NCI-H2171 (cell line): ENCODE data around the gene DCHS2.

Experiments used
- DNase-seq: peaks from one replicate; lab custom pipeline; 2025; lab: John Stamatoyannopoulos, UW

Gene DCHS2

DNA sequence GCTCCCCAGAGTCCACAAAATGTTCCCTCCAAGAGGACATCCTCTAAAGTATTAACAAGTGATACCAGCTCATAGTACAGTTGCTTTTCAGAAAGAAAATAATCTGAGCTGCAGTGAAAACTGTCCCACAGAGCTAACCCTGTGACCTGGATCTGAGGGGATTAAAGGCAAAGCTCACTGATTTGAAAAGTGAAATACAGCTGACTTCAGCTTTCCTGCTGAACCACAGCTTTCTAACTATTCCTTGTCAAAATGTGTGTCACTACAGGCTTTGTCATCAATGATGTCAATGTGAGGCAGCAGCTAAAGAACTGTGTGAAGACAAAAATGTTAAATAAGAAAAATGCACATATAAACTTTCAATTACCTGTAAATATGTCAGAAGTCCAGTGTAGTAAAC, 36.9 kb downstream of the DCHS2 start:
- DNase-seq: no peak

DNA sequence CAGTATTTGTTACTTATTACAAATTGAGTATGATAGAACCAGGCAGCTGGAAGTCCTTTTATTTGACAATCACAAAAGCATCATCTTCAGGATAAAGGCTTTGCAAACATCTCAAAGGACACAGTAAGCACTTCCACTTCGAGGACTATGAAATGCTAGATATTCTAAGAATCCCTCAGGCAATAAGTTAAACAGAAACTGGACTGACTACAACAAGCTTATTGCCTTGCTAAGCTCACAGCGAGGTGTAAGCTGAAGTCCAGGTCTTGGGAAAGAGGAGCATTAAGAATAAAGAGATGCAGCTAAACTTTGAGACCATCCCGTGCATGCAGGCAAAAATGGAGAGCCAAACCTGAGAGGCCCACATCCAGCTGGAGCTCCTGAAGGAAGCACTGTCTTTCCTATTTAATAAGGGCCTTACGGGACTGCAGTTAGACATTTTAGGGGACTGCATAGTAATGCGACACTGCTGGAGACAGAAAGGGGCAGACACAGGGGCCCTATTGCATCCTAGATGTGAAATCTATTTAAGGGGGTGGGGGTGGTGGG, 38.7 kb downstream of the DCHS2 start:
- no peak for DNase-seq

GRCh38 chr4:154450966-154451365, 40.6 kb downstream of the DCHS2 start:
- DNase-seq: no peak

DNA sequence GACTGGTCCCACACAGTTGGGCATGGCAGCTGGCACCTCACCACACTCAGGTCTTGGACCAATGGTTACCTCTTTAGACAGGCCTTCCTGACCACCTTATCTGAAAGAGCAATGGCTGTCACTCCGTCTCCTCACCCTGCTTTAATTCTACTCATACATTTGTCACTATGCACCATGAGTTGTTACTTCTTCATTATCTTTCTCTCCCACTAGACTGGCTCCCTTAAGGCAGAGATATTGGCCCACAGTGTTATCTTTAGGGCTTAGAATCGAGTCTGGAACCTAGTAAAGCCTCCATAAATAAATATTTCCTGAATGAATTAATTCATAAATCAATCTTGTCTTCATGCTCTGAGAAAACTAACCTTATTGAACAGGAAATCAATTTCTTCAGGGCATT, 46.6 kb downstream of the DCHS2 start:
- DNase-seq: no peak

DNA sequence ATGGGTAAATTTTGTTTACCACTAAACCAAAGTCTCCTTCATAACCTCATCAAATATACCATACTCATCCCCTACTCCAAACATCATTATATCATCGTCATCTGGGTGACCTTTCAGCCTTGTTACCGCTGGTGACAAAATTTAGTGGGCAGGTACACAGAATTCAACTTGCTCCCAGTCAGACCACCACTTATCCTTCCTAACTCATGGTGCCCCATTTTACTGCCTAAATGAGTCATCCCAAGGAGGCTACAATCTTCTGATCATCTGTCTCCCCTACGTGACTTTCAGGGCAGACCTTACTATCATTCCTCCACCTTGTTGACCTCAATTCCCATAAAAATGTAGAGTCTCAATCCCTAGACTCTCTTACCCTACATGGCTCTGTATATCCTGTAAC, 49.6 kb downstream of the DCHS2 start:
- no peak for DNase-seq

DNA sequence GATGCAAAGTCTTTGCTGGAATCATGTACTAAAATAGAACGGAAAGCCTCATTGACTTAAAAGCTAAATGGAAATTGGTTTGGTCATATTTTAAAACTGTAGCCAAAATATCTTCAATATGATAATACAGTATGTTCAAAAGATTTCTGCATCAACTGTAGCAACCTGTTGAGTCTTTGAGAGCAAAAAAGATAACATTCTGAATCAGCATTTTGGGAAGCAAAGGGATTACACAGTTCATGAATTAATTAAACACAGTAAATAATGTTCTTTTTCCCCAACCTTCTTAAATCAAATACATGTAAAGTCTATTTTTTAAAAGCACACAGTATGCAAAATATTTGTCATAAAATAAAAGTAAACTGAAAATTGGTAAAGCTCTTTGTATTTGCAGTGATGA, 50.5 kb downstream of the DCHS2 start:
- DNase-seq: no peak

DNA sequence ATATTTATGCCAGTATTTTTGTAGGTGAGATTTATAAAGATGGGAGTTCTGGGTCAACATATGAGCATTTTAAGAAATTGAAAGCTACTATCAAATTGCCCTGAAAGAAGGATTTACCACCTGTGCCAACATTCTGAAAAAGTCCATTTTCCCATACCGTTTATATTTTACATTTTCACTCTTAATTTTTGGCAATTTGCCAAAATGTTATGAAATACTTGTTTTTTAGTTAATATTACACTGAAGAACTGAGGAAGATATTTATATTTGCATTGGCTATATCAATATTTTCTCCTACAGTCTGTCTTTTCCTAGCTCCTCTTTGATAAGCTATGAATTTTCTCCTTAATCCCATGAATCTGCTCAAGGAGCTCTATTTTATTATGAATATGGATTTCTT, 52.4 kb downstream of the DCHS2 start:
- no peak for DNase-seq

DNA sequence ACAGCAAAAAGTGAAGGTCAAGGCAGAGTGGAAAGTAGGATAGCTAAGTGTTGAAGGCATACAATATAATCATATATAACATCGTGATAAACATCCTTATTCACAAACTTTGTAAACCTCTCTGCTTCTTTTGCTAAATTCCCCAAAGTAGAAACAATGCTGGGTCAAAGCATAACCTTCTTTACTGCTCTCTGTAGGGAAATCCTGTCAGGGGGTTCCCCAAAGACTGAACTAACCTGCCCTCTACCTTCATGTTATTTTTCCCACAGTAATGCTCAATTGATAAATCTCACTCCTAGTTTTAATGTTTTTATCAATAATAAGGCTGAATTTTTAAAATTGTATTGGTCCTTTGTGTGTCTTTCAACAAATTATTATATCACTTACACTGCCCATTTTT, 55.7 kb downstream of the DCHS2 start:
- no peak for DNase-seq

DNA sequence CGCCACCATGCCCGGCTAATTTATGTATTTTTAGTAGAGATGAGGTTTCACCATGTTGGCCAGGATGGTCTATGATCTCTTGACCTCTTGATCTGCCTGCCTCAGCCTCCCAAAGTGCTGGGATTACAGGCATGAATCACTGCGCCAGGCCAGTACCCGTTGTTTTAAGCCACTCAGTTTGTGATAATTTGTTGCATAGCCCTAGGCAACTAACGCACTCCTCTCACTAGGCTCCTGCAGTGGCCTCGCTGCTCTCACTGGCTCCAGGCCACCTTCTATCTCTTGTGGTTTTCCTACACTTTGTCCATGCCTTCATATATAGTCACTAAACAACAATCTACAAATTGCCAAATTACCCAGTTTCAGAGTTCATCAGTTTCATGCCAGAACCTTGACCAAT, 58.1 kb downstream of the DCHS2 start:
- no peak for DNase-seq

- no peak for DNase-seq
Observed at GRCh38 chr4:154429176-154429575, 62.4 kb downstream of the DCHS2 start.

GRCh38 chr4:154427149-154427548, 64.5 kb downstream of the DCHS2 start:
- DNase-seq: no peak

GRCh38 chr4:154425514-154425913, 66.1 kb downstream of the DCHS2 start:
- no peak for DNase-seq

- DNase-seq: no peak
Observed at GRCh38 chr4:154424810-154425484, 66.7 kb downstream of the DCHS2 start.

DNA sequence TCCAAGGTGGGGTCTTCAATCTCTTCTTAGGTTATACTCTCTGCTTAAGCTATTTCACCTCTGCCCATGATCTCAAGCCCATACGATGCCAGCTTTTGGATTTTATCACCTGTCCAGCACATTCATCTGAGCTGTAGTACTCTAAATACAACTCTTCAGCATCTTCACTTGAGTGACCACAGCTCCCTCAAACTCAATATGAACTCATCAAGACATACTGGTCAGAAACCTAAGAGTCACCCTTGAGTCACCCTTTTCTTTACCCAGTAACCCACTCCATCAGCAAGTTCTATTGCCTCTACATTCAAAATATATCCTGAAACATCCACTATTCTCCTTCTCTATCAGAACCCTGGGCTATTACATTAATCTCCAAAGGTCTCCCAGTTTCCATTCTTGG, 69.4 kb downstream of the DCHS2 start:
- DNase-seq: no peak

GRCh38 chr4:154421618-154422017, 70.0 kb downstream of the DCHS2 start:
- no peak for DNase-seq

- DNase-seq: no peak
Observed at GRCh38 chr4:154417373-154417673, 74.3 kb downstream of the DCHS2 start.

- DNase-seq: no peak
Observed at GRCh38 chr4:154416190-154416547, 75.4 kb downstream of the DCHS2 start.

GRCh38 chr4:154415313-154415712, 76.3 kb downstream of the DCHS2 start:
- no peak for DNase-seq

DNA sequence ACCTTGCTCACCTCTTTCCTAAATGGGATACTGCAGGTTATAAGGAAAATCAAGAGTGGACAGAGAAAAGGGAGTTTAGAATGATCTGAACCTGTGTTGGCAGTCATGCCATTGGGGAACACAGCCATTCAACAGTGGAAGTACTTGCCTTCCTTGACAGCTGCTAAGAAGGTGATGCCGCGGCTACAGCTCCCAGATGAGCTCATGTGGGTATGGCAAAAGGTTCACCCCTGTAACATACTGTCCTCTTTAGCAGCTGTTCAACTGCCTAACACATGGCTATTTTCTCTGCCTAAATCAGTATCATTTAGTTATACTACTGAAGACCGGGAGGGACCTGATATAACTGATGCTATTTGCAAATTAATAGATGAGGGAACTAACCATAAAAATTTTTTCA, 76.8 kb downstream of the DCHS2 start:
- DNase-seq: no peak

DNA sequence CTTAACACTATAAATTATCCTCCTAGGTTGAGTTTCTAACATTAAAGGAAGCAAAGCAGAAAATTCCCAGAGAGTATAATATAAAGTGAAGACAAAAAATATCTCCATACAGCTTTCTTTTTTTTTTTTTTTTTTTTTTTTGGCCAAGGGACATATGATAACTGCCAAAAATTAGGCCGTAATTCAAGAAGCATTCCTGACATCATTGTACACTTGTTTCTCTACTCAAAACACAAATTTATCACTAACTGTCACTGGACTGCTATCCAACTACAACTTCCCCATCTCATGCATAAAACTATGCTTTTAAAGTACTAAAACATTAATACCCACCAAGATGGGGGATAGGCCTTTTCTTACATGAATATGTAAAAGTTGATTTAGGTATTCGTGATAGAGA, 77.2 kb downstream of the DCHS2 start:
- no peak for DNase-seq

- DNase-seq: no peak
Observed at GRCh38 chr4:154407443-154407842, 84.2 kb downstream of the DCHS2 start.

DNA sequence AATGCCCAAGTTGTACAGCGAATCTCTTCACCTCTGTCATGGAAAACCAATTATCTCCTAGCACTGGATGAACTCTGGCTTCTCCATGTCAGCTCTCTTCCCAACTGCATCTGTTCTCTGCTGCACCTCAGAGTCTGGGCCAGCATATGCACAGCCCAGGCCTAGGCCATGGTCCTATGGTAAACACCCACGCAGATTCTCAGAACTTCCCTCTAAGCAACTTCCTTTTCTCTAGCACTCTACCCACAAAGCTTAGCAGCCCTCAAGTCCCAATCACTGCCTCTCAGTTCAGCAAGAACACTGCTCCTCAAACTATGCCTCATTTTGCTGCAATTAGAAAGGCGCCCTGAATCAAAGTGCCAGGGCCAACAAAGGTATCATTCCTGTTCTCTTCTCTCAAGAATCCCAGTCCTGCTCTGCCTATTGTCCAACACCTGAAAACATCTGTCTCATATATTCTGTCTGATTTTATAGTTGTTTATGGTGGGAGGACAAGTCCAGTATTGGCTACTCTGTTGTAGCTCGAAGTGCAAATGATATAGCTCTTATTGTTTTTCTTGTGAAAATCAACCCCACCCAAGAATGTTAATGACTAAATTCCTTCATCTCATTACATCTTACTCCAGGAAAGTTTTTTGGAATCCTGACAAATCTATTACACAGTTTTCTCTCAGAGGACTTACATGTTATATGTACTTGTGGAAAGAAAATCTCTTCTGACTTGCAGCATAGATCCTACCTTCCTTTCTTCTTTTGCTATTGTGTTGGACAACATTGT, 85.4 kb downstream of the DCHS2 start:
- no peak for DNase-seq

DNA sequence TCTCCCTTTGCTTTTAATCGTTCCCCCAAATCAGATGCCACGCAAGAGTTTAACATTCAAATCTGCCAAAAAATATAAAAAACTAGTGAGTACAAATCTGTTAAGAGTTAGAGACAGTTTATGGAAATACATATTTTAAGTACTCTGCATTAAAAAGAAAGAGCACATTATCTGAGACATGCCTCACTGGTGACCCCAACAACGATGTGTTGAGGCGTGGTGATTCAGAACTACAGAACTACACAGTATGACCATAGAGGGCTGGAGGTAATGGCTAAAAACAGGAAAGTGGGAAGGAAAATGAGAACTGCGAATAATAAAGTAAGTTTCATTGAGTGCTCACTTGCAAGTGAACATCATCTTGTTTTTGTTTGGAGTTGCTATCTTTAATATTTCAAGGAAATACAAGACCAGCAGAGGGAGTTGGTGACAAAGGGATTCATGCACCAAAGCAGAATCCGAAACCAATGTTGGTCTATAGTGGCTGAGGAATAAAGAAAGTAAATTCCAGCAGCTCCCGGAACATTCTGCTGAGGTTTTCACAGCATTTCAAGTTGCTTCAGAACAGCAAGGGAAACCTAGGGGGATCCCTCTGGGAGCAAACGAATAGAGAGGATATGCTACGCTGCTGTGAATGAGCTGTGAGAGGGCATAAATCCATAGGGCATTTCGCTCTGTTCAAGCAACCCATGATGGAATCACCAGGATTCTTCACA, 92.2 kb downstream of the DCHS2 start:
- DNase-seq: no peak
